RWPE1 (cell line): ENCODE measurements around the gene SLC46A3.

Experiments
- CTCF ChIA-PET: fragments of 350-600 bp; sonication (Branson Sonifier 250); formaldehyde crosslinking; extraction: SDS; loops from one replicate; lab custom pipeline; 2021; lab: Yijun Ruan, JAX
- POLR2A ChIA-PET: fragments of 400-600 bp; formaldehyde crosslinking; extraction: SDS; loops from one replicate; lab custom pipeline; 2020; ENCODE audit warnings: antibody characterized with exemption; ENCODE audit not compliant: low non-redundant PET; lab: Yijun Ruan, JAX
- DNase-seq: peaks from one replicate; pipeline ENCODE4 v3.0.0; 2012; ENCODE audit warnings: low spot score
- H3K27ac ChIP-seq: fragments of 450-650 bp; 2 replicates; pipeline ENCODE4 v1.5.1; 2017
- CTCF ChIP-seq: fragments of 450-650 bp; conservative IDR thresholded peaks from 2 replicates; pipeline ENCODE4 v1.5.1; 2017; ENCODE audit warnings: low read depth, mild to moderate bottlenecking

Gene SLC46A3

GRCh38 chr13:28718543-28719226 lies at the start of gene SLC46A3:
Gene SLC46A3 (minus strand): TSS chr13:28718970. CDS start chr13:28717998, 972 bp downstream.
- peak within 1 kb of the TSS; percentile 65 for H3K27ac ChIP-seq
- 0 out of 2 replicates have a peak, but pooled peaks have one; percentile 13 for TF ChIP-seq CTCF
- POLR2A ChIA-PET: no interaction called here
- CTCF ChIA-PET: interaction anchor here (0.6 to 1.4 kb wide), 5 partner anchors 17 to 78 kb away, joined by 3 to 7 read pairs (median 3); no protein-coding TSS in a partner anchor
- peak; percentile 98 for DNase-seq

GRCh38 chr13:28763887-28764286 lies 45.1 kb upstream of the SLC46A3 start:
- CTCF ChIA-PET: interaction anchor here (0.5 kb wide), 1 partner anchor 50 kb away, joined by 3 read pairs; no protein-coding TSS in a partner anchor
- POLR2A ChIA-PET: no interaction called here
- TF ChIP-seq CTCF: no peak
- H3K27ac ChIP-seq: no peak overlapping the region
- DNase-seq: no peak

- H3K27ac ChIP-seq: no peak overlapping the region
- DNase-seq: no peak
- ChIA-PET CTCF (interaction anchor here (0.7 kb wide), 2 partner anchors 74 to 149 kb away, joined by 3 read pairs; no protein-coding TSS in a partner anchor), POLR2A (no interaction called here)
- TF ChIP-seq CTCF: no peak
These were observed 42.8 kb upstream of the SLC46A3 start for GRCh38 chr13:28761586-28761985.

- ChIA-PET POLR2A (no interaction called here), CTCF (interaction anchor here (0.6 to 1.2 kb wide), 2 partner anchors 41 to 282 kb away, joined by 3 to 4 read pairs; no protein-coding TSS in a partner anchor)
- DNase-seq: no peak
- H3K27ac ChIP-seq: no peak overlapping the region
- TF ChIP-seq CTCF: no peak
These were observed 36.7 kb upstream of the SLC46A3 start for GRCh38 chr13:28755546-28755870.

- ChIA-PET POLR2A (no interaction called here), CTCF (interaction anchor here (0.6 to 1.2 kb wide), 2 partner anchors 42 to 283 kb away, joined by 3 to 4 read pairs; no protein-coding TSS in a partner anchor)
- TF ChIP-seq CTCF: no peak
- no peak overlapping the region for H3K27ac ChIP-seq
- DNase-seq: no peak
These were observed 36.2 kb upstream of the SLC46A3 start for GRCh38 chr13:28754698-28755545.

GRCh38 chr13:28753946-28754345 lies 35.2 kb upstream of the SLC46A3 start:
- ChIA-PET CTCF (no interaction called here), POLR2A (no interaction called here)
- no peak for TF ChIP-seq CTCF
- DNase-seq: no peak
- H3K27ac ChIP-seq: peak overlapping the region; percentile 60
